NCI-H2171 treated with DMSO at 0.1 percent for 48 hours (cell line): ENCODE data around the gene TFG.

Experiments used
- DNase-seq: peaks from one replicate; lab custom pipeline; 2025; lab: John Stamatoyannopoulos, UW

TFG gene

GRCh38 chr3:100706365-100706764 is 2.9 kb upstream of the TFG start:
- no peak for DNase-seq

- DNase-seq = no peak
Observed at GRCh38 chr3:100708644-100708988, 678 bp upstream of the TFG start.

- DNase-seq = peak; percentile 73
Observed at GRCh38 chr3:100709842-100710260, 557 bp downstream of the TFG start.

- DNase-seq = peak; percentile 18
Observed at GRCh38 chr3:100710261-100710968, 1.1 kb downstream of the TFG start.

- no peak for DNase-seq
Observed at GRCh38 chr3:100715176-100715575, 5.9 kb downstream of the TFG start.

GRCh38 chr3:100717063-100717462 is 7.8 kb downstream of the TFG start:
- DNase-seq = no peak

GRCh38 chr3:100717637-100718487 is 8.6 kb downstream of the TFG start:
- no peak for DNase-seq

- DNase-seq = no peak
Observed at GRCh38 chr3:100719136-100719535, 9.8 kb downstream of the TFG start.

- no peak for DNase-seq
Observed at GRCh38 chr3:100720426-100720825, 11.1 kb downstream of the TFG start.

- no peak for DNase-seq
Observed at GRCh38 chr3:100725935-100726513, 16.7 kb downstream of the TFG start.

- no peak for DNase-seq
Observed at GRCh38 chr3:100726706-100727105, 17.4 kb downstream of the TFG start.

- DNase-seq = no peak
Observed at GRCh38 chr3:100730524-100730923, 21.2 kb downstream of the TFG start.

GRCh38 chr3:100732435-100732834 is 23.1 kb downstream of the TFG start:
- no peak for DNase-seq

- DNase-seq = peak; percentile 27
Observed at GRCh38 chr3:100737334-100737733, 28.0 kb downstream of the TFG start.

GRCh38 chr3:100740207-100740606 is 30.9 kb downstream of the TFG start:
- no peak for DNase-seq

- no peak for DNase-seq
Observed at GRCh38 chr3:100743535-100743934, 34.2 kb downstream of the TFG start.

GRCh38 chr3:100744671-100745070 is 35.4 kb downstream of the TFG start:
- DNase-seq = no peak

- no peak for DNase-seq
Observed at GRCh38 chr3:100745617-100746016, 36.3 kb downstream of the TFG start.

- no peak for DNase-seq
Observed at GRCh38 chr3:100746092-100746491, 36.8 kb downstream of the TFG start.

- no peak for DNase-seq
Observed at GRCh38 chr3:100748220-100748619, 38.9 kb downstream of the TFG start.

GRCh38 chr3:100748967-100749366 is 39.7 kb downstream of the TFG start:
- no peak for DNase-seq

- peak; percentile 69 for DNase-seq
Observed at GRCh38 chr3:100753846-100754245, 44.6 kb downstream of the TFG start.
